Ovary (tissue), 9 donors: ENCODE results near the gene SPPL3. TPM values are rescaled to one million over a fixed set of nuclear protein-coding genes. Genes with fewer than 3 reads are reported as not detected.

Experiments used
- DNase-seq, 5 donors: peaks; one replicate each; pipeline ENCODE4 v3.0.0-alpha.2; 2019 to 2020
- H3K27ac ChIP-seq, 2 donors: fragments of 200-600 bp; one replicate each; pipeline versions ENCODE4 v1.5.1 to v1.8.0; 2019 to 2022
- H3K27me3 ChIP-seq: fragments of 200-600 bp; one replicate; pipeline ENCODE4 v1.8.0; 2022
- H3K36me3 ChIP-seq: fragments of 200-600 bp; sonication (generic); one replicate; pipeline ENCODE4 v1.5.1; 2019
- H3K4me1 ChIP-seq: one replicate; pipeline ENCODE4 v1.8.1; 2013; ENCODE audit warnings: mild to moderate bottlenecking, moderate library complexity; ENCODE audit not compliant: insufficient read depth
- H3K4me3 ChIP-seq: fragments of 200-600 bp; sonication (generic); one replicate; pipeline ENCODE4 v1.5.1; 2017
- H3K9me3 ChIP-seq, 2 donors: fragments of 200-600 bp in 1 of 2; sonication (generic) in 1 of 2; one replicate each; pipeline versions ENCODE4 v1.5.1 to v1.8.1; 2013 to 2019; ENCODE audit warnings: mild to moderate bottlenecking in 1 of 2, moderate library complexity in 1 of 2
- CTCF ChIP-seq, 3 donors: fragments of 450-650 bp in 2 of 3; fragments of 200-600 bp in 1 of 3; IDR thresholded peaks; one replicate each; pipeline versions ENCODE4 v1.5.1 to v1.8.0; 2016 to 2022; ENCODE audit warnings: antibody characterized with exemption in 3 of 3, mild to moderate bottlenecking in 1 of 3
- EP300 ChIP-seq: sonication (generic); formaldehyde crosslinking; IDR thresholded peaks from one replicate; pipeline ENCODE4 v1.6.1; 2017; ENCODE audit warnings: antibody characterized with exemption
- POLR2A ChIP-seq: fragments of 450-650 bp; IDR thresholded peaks from one replicate; pipeline ENCODE4 v1.6.1; 2017; ENCODE audit warnings: antibody characterized with exemption, mild to moderate bottlenecking, moderate library complexity
- WGBS, 3 donors: extraction: QIAGEN DNeasy Blood & Tissue Kit in 1 of 3; methylation state at CpG; one replicate each; pipeline versions ENCODE4 v1.1.5 to v1.1.7; 2013 to 2017; 5-methylcytosine and 5-hydroxymethylcytosine counted together
- intact Hi-C, 4 donors: fragments of 100-400 bp; cut with DNase I; formaldehyde crosslinking; loops; one replicate each; pipeline versions ENCODE4 v1.11.0 to v1.15.1; 2022 to 2023
- polyA plus RNA-seq, 2 donors: library from polyadenylated mRNA; stranded (reverse); fragments of 200-250 nt in 1 of 2; fragments of 350-450 nt in 1 of 2; fragmentation: Illumina TruSeq in 1 of 2; extraction: RNeasy Lipid Tissue Mini Kit (QIAGEN cat#74804) in 1 of 2; gene quantifications; one replicate each; pipeline ENCODE4 v1.2.3, GENCODE V29; 2013 to 2014
- total RNA-seq, 7 donors: library from RNA; depleted of rRNA in 2 of 7; stranded (reverse); fragments of >200 nt in 2 of 7; fragmentation: NEBNext Ultra II Directional in 3 of 7; extraction: Animal tissue kit (Norgen Biotek cat#: 25700) in 3 of 7; gene quantifications; one replicate each; pipeline versions ENCODE4 v1.1.0 to v1.2.4, GENCODE V29; 2016 to 2023
- donor health status: DM: no; HTN: no; CAD: no; lungs with moderate emphysema.
- donor health status: DM: no; HTN: no; CAD: no.
- donor health status: Bipolar disorder and iron deficiency.
- donor health status: DM: yes; HTN: yes; CAD: no.
- donor health status: DM: no; HTN: no; CAD: no.
- donor health status: DM: yes; HTN: yes; CAD: no.

Gene SPPL3
- total and polyA plus RNA-seq, 9 donors, result 24.2 to 87.4 (median 51.9) TPM

DNA sequence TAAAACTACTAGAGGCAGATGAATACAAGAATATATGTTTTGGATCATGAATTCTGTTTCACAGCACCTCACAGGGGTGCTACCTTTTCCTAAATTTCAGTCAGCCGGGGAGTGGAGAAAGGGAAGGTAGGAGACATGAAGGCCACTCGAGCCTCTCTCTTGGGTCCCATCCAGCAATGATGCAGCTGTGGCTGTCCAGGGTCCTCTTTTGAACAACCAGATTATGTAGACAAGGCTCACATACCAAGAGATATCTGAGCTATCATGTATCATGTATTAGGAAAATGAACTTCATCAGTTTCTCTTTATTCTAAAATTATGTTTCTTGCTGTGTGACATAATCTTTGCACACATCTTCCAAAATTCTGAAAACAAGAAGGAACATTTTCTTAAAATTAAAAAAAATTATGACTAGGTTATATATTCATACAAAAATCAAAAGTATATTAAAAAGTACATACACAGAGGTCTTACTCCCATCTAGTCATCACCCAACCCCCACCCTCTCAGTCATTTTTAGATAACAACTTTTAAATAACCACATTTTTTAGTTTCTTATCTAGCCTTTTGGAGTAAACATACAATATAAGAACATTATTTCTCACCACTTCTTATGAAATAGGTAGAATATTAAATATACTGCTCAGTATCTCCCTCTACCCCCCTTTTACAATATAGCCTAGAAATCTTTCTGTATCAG, 89.8 kb downstream of the SPPL3 start:
- no peak for DNase-seq
- TF ChIP-seq CTCF (IDR thresholded peaks at IDR 0.05) (no peak), POLR2A (no peak), EP300 (no peak)
- H3K36me3 ChIP-seq, result no peaks in the 10 kb centered on the region
- H3K9me3 ChIP-seq, result no peaks in the 10 kb centered on the region
- no peak overlapping the region for H3K4me3 ChIP-seq
- intact Hi-C loops, result no loop called here
- H3K4me1 ChIP-seq, result peaks cover 3% of the 10 kb centered on the region
- WGBS, 3 donors, result 80 to 82% (median 81%) methylated on average over 2 of the region's 2 CpGs
- H3K27ac ChIP-seq, result no peak overlapping the region
- no peaks in the 10 kb centered on the region for H3K27me3 ChIP-seq

- no peak overlapping the region for H3K27ac ChIP-seq
- peaks cover 3% of the 10 kb centered on the region for H3K4me1 ChIP-seq
- H3K9me3 ChIP-seq, result no peaks in the 10 kb centered on the region
- intact Hi-C loops, result no loop called here
- WGBS, 3 donors, result 95 to 100% (median 95%) methylated on average over 2 of the region's 2 CpGs
- H3K27me3 ChIP-seq, result no peaks in the 10 kb centered on the region
- H3K4me3 ChIP-seq, result no peak overlapping the region
- no peak for DNase-seq
- no peaks in the 10 kb centered on the region for H3K36me3 ChIP-seq
- TF ChIP-seq CTCF (IDR thresholded peaks at IDR 0.05) (no peak), POLR2A (no peak), EP300 (no peak)
These were observed 90.5 kb downstream of the SPPL3 start for GRCh38 chr12:120813588-120814153.

DNA sequence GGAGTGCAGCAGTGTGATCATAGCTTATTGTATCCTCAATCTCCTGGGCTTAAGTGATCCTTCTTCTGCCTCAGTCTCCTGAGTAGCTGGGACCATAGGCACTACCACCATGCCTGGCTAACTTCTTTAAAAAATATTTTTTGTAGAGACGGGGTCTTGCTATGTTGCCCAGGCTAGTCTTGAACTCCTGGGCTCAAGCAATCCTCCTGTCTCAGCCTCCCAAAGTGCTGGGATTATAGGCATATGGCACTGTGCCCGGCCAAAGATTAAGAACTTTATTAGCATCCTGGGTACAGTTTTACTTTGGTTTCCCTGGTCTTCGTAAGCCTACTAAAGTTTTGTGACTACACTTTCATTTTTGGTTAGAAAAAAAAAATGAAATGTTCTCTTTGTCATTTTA, 94.1 kb downstream of the SPPL3 start:
- intact Hi-C loops, result no loop called here
- no peak for DNase-seq
- 96 to 99% (median 96%) methylated on average over 3 of the region's 3 CpGs for WGBS, 3 donors
- H3K36me3 ChIP-seq, result no peaks in the 10 kb centered on the region
- H3K4me1 ChIP-seq, result peaks cover 1% of the 10 kb centered on the region
- no peak overlapping the region for H3K4me3 ChIP-seq
- no peak overlapping the region for H3K27ac ChIP-seq
- no peak for TF ChIP-seq POLR2A
- TF ChIP-seq CTCF (IDR thresholded peaks at IDR 0.05), result no peak
- no peaks in the 10 kb centered on the region for H3K9me3 ChIP-seq
- no peaks in the 10 kb centered on the region for H3K27me3 ChIP-seq

DNA sequence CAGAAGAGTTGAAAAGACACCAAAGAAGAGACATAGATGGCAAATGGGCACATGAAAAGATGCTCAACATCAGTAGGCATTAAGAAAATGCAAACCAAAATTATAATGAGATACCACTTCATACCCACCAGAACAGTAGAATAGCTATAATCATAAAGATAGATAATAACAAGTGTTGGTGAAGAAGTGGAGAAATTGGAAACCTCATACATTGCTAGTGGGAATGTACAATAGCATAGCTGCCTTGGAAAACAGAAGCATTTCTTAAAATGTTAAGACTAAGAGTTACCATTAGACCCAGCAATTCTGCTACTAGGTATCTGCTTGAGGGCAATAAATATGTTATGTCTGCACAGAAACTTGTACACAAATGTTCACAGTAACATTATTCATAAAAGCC, 99.7 kb downstream of the SPPL3 start:
- no peaks in the 10 kb centered on the region for H3K27me3 ChIP-seq
- no peaks in the 10 kb centered on the region for H3K4me1 ChIP-seq
- no peak overlapping the region for H3K4me3 ChIP-seq
- intact Hi-C loops, result no loop called here
- no peak for TF ChIP-seq EP300
- no peak for TF ChIP-seq POLR2A
- no peak for TF ChIP-seq CTCF (IDR thresholded peaks at IDR 0.05)
- H3K9me3 ChIP-seq, result no peaks in the 10 kb centered on the region
- H3K36me3 ChIP-seq, result no peaks in the 10 kb centered on the region
- H3K27ac ChIP-seq, result no peak overlapping the region
- no peak for DNase-seq
